BJ (cell line): ENCODE results near the gene OPN5. TPM values are rescaled to one million over a fixed set of nuclear protein-coding genes. Genes with fewer than 3 reads are reported as not detected.

Experiments used
- CTCF ChIA-PET: fragments of 350-600 bp; formaldehyde crosslinking; extraction: SDS; loops from one replicate; lab custom pipeline; 2021; ENCODE audit warnings: antibody characterized with exemption, inconsistent platforms; lab: Yijun Ruan, JAX
- POLR2A ChIA-PET: fragments of 300-600 bp; sonication (Branson Sonifier 250); formaldehyde crosslinking; extraction: SDS; loops from one replicate; lab custom pipeline; 2021; ENCODE audit warnings: antibody characterized with exemption; lab: Charles Lee
- DNase-seq: peaks from one replicate; pipeline ENCODE4 v3.0.0-alpha.2; 2011; ENCODE audit warnings: low read depth
- H3K27me3 ChIP-seq: 2 replicates; pipeline ENCODE4 v1.6.0; 2011; ENCODE audit warnings: low read length; ENCODE audit not compliant: control insufficient read depth, insufficient read depth
- H3K36me3 ChIP-seq: 2 replicates; pipeline ENCODE4 v1.5.1; 2011; ENCODE audit warnings: low read length; ENCODE audit not compliant: control insufficient read depth, insufficient read depth
- H3K4me3 ChIP-seq: 2 replicates; pipeline ENCODE4 v1.5.1; 2011; ENCODE audit warnings: low read depth, mild to moderate bottlenecking, control low read depth, low read length
- polyA plus RNA-seq: library from polyadenylated mRNA; depleted of rRNA; stranded (reverse); fragments of >200 nt; gene quantifications from 2 replicates; pipeline ENCODE4 v1.2.3, GENCODE V29; 2011
- TF ChIP-seq, protein P1 (sequence below): IDR thresholded peaks from 2 replicates; pipeline ENCODE4 v1.5.1; 2011; ENCODE audit warnings: low read depth, mild to moderate bottlenecking, control low read depth, inconsistent platforms, low read length, moderate library complexity; ENCODE audit not compliant: insufficient read depth

OPN5 gene
- polyA plus RNA-seq, 1 experiment, result not detected

DNA sequence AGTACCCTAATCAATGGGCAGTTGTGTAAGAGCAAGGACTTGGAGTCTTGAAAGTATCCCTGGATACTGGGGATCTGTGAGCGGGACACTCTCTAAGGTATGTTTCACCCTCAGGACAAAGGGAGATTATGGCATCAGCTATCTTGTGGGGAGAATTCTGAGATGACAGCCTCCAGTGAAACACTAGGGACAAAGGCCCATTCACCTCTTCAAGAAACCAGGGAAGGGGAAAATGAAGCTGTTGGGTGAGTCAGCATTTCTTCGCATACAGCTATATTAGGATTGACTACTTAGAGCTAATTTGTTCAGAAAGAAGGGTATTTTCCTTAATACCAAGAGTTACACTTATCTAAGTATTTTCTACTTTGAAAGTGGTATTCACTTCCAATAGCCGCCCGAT lies 35.9 kb downstream of the OPN5 start:
- CTCF ChIA-PET, result interaction anchor here (0.8 to 0.9 kb wide), 2 partner anchors 25 to 1592 kb away, joined by 3 read pairs; no protein-coding TSS in a partner anchor
- TF ChIP-seq, protein P1, sequence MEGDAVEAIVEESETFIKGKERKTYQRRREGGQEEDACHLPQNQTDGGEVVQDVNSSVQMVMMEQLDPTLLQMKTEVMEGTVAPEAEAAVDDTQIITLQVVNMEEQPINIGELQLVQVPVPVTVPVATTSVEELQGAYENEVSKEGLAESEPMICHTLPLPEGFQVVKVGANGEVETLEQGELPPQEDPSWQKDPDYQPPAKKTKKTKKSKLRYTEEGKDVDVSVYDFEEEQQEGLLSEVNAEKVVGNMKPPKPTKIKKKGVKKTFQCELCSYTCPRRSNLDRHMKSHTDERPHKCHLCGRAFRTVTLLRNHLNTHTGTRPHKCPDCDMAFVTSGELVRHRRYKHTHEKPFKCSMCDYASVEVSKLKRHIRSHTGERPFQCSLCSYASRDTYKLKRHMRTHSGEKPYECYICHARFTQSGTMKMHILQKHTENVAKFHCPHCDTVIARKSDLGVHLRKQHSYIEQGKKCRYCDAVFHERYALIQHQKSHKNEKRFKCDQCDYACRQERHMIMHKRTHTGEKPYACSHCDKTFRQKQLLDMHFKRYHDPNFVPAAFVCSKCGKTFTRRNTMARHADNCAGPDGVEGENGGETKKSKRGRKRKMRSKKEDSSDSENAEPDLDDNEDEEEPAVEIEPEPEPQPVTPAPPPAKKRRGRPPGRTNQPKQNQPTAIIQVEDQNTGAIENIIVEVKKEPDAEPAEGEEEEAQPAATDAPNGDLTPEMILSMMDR, result no peak
- POLR2A ChIA-PET, result no interaction called here

DNA sequence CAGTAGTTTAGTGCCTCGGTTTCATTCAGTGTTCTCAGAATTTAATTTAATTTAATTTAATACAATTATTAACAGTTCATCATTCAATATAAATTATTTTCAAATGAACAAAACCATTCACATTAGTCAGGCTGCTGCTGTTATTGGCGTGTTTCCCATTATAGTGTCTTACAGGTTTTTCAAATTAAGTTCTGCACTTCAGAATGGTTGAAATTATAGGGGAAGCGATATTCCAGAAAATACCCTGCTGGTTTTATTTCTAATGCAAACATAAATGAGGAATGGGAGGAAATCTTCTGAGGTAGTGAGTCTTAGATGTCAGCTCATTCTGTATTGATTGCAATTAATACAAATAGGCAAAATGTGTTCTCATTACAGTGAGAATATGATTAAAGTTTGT lies 37.6 kb downstream of the OPN5 start:
- no peak for DNase-seq
- TF ChIP-seq, protein P1, result no peak
- Histone ChIP-seq H3K4me3 (no peak overlapping the region), H3K36me3 (no peaks in the 10 kb centered on the region), H3K27me3 (no peaks in the 10 kb centered on the region)
- ChIA-PET CTCF (no interaction called here), POLR2A (no interaction called here)

More for the DNA sequence above, 35.9 kb downstream of the OPN5 start:
- no peaks in the 10 kb centered on the region for H3K27me3 ChIP-seq
- H3K36me3 ChIP-seq, result no peaks in the 10 kb centered on the region
- DNase-seq, result no peak
- no peak overlapping the region for H3K4me3 ChIP-seq

DNA sequence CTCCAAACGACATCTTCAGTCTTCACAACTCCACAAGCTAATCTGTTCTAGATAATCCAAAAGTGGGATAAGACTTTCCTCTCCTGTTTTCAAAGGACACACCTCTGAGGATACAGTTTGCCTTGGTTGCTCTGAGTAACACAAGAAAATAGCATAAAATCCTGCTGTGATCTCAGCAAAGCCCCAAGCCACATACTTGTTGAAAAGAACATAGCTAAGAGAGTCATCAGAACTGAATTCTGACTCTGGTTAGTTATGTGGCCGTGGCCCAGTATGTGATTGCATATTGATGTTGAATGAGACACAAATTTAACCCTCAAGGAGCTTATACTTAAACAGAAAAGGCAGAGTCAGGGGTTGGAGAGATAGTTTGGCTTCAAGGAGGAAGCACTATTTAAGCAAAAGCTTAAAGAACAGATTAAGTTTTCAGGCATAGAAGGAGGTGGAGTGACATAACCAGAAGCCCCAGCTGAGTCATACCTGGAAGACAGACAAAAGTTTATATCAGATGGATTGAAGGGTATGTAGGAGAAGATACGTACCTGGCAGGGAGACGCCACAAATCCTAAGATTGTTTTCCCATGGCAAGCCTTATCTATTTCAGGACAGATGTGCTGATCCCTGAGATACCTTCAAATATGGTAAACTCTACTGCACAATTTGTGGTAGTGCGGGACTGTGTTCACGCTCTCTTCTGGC lies 41.2 kb downstream of the OPN5 start:
- Histone ChIP-seq H3K4me3 (no peak overlapping the region), H3K36me3 (no peaks in the 10 kb centered on the region), H3K27me3 (no peaks in the 10 kb centered on the region)
- ChIA-PET POLR2A (no interaction called here), CTCF (no interaction called here)
- TF ChIP-seq, protein P1, result no peak
- no peak for DNase-seq

DNA sequence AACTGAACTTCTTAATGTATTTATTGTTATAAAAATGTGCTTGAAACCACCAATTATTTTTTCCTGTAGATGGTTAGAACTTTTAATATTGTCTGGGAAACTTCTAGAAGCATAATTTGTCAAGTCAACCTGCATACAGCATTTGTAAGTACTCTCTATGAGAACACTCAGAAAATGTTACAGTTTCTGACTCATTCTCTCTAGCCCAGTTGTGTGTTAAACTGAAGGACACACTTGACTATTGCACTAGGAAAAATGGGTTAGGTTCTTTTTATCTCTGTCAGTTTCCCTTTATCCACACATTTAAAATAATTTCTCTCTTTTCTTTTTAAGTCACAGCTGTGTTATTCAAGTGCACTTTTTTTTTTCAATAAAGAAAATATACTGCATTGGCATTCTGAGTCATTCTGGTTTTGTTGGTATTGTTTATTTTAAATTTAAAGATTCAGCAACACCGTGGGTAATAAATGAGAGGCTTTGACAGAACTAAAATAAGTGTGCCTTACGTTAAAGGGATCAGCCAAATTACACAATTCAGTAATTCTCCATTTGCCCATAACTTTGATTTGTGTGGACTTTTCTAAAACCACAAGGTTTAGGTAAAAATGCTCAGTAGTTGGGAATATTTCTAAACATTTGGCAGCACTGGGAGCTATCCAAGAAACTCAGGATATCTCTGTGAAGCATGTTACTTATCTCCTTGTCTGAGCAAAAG lies 50.7 kb downstream of the OPN5 start:
- TF ChIP-seq, protein P1, result no peak

DNA sequence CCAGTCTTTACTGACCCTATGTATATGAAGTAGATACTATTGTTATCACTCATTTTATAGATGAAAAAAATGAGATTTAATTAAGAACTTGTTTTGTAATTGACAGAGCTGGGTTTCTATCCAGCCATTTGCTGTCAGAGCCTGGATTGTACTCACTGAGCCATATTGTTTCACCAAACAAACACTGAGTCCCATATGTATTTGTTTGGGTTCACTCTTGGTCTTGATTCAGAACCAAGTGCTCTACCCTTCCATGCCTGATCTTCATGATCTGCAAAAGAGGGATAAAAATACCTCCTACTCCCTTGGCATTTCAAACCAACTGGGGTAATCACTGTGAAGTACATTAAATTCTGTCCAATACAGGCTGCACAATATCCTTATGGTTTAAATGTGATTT lies 52.4 kb downstream of the OPN5 start:
- POLR2A ChIA-PET, result no interaction called here
- Histone ChIP-seq H3K36me3 (no peaks in the 10 kb centered on the region), H3K27me3 (no peaks in the 10 kb centered on the region)

More for the DNA sequence above, 50.7 kb downstream of the OPN5 start:
- no peaks in the 10 kb centered on the region for H3K36me3 ChIP-seq
- POLR2A ChIA-PET, result no interaction called here
- CTCF ChIA-PET, result no interaction called here
- no peak for DNase-seq
- no peaks in the 10 kb centered on the region for H3K27me3 ChIP-seq
- H3K4me3 ChIP-seq, result no peak overlapping the region

More for the DNA sequence above, 52.4 kb downstream of the OPN5 start:
- CTCF ChIA-PET, result no interaction called here
- no peak for DNase-seq
- TF ChIP-seq, protein P1, result no peak
- H3K4me3 ChIP-seq, result no peak overlapping the region
